HS-5 (cell line): ENCODE measurements around the gene RCOR1.
"Not testable (repeated sequence)": the region's sequence is repeated elsewhere in the genome, so short reads cannot be mapped to it uniquely, and the experiment has no call there.

ENCODE experiments used
- DNase-seq: peaks from one replicate; pipeline ENCODE4 v3.0.0-alpha.2; 2012; ENCODE audit warnings: low read depth

Gene RCOR1

GRCh38 chr14:102593061-102593824, 794 bp downstream of the RCOR1 start:
- DNase-seq, result no peak

GRCh38 chr14:102593825-102594137, 1.3 kb downstream of the RCOR1 start:
- no peak for DNase-seq

GRCh38 chr14:102594514-102595175, 2.2 kb downstream of the RCOR1 start:
- DNase-seq, result no peak

GRCh38 chr14:102601378-102601925, 9.0 kb downstream of the RCOR1 start:
- DNase-seq, result no peak

- no peak for DNase-seq
Observed at GRCh38 chr14:102602421-102603292, 10.2 kb downstream of the RCOR1 start.

- DNase-seq, result no peak
Observed at GRCh38 chr14:102603293-102603907, 11.0 kb downstream of the RCOR1 start.

- DNase-seq, result no peak
Observed at GRCh38 chr14:102604183-102604582, 11.7 kb downstream of the RCOR1 start.

- no peak for DNase-seq
Observed at GRCh38 chr14:102605029-102605428, 12.6 kb downstream of the RCOR1 start.

GRCh38 chr14:102606296-102606695, 13.8 kb downstream of the RCOR1 start:
- DNase-seq, result no peak

GRCh38 chr14:102608064-102608446, 15.6 kb downstream of the RCOR1 start:
- DNase-seq, result no peak

- no peak for DNase-seq
Observed at GRCh38 chr14:102610968-102611811, 18.7 kb downstream of the RCOR1 start.

GRCh38 chr14:102616318-102616717, 23.9 kb downstream of the RCOR1 start:
- DNase-seq, result no peak

- no peak for DNase-seq
Observed at GRCh38 chr14:102616799-102617198, 24.4 kb downstream of the RCOR1 start.

- DNase-seq, result not testable (repeated sequence)
Observed at GRCh38 chr14:102619012-102619411, 26.6 kb downstream of the RCOR1 start.

- no peak for DNase-seq
Observed at GRCh38 chr14:102620413-102620812, 28.0 kb downstream of the RCOR1 start.

- DNase-seq, result no peak
Observed at GRCh38 chr14:102622262-102622885, 29.9 kb downstream of the RCOR1 start.

GRCh38 chr14:102624666-102625065, 32.2 kb downstream of the RCOR1 start:
- no peak for DNase-seq

GRCh38 chr14:102625564-102626296, 33.3 kb downstream of the RCOR1 start:
- no peak for DNase-seq

- DNase-seq, result no peak
Observed at GRCh38 chr14:102626530-102626929, 34.1 kb downstream of the RCOR1 start.

GRCh38 chr14:102629011-102629444, 36.6 kb downstream of the RCOR1 start:
- no peak for DNase-seq
